Fibroblast of skin of abdomen (primary cell): ENCODE measurements around the gene FKBP3. TPM values are rescaled to one million over a fixed set of nuclear protein-coding genes. Genes with fewer than 3 reads are reported as not detected.
A peak's percentile ranks its signal among the peaks of the same experiment; 100 is the strongest.
"Not testable (repeated sequence)": the region's sequence is repeated elsewhere in the genome, so short reads cannot be mapped to it uniquely, and the experiment has no call there.

Source experiments
- DNase-seq: peaks from one replicate; pipeline ENCODE4 v3.0.0-alpha.2; 2013
- polyA plus RNA-seq, 2 experiments: library from polyadenylated mRNA; unstranded; fragments of 120-200 nt; gene quantifications; one replicate each; pipeline ENCODE4 v1.2.1, GENCODE V29; 2013; ENCODE audit not compliant: insufficient read length in 2 of 2

FKBP3 gene
- 103 TPM for polyA plus RNA-seq (2013, experiment 1 of 2; ENCODE audit: insufficient read length)
- 102 TPM for polyA plus RNA-seq (2013, experiment 2 of 2; ENCODE audit: insufficient read length)

GRCh38 chr14:45134051-45134958 lies at the start of gene FKBP3:
Gene FKBP3 (minus strand): TSS chr14:45134481. CDS start chr14:45134456, 25 bp downstream.
- peak; percentile 99 for DNase-seq

GRCh38 chr14:45181806-45182205 lies 47.5 kb upstream of the FKBP3 start:
- no peak for DNase-seq

- no peak for DNase-seq
These were observed 47.0 kb upstream of the FKBP3 start for GRCh38 chr14:45181329-45181728.

- DNase-seq = peak; percentile 92
These were observed 42.8 kb upstream of the FKBP3 start for GRCh38 chr14:45177076-45177475.

GRCh38 chr14:45169906-45170305 lies 35.6 kb upstream of the FKBP3 start:
- no peak for DNase-seq

GRCh38 chr14:45156067-45156466 lies 21.8 kb upstream of the FKBP3 start:
- peak; percentile 25 for DNase-seq

GRCh38 chr14:45150386-45150890 lies 16.2 kb upstream of the FKBP3 start:
- no peak for DNase-seq

- DNase-seq = no peak
These were observed 15.3 kb upstream of the FKBP3 start for GRCh38 chr14:45149602-45150001.

- DNase-seq = no peak
These were observed 10.9 kb upstream of the FKBP3 start for GRCh38 chr14:45145214-45145613.

GRCh38 chr14:45144658-45145057 lies 10.4 kb upstream of the FKBP3 start:
- no peak for DNase-seq

- DNase-seq = not testable (repeated sequence)
These were observed 7.8 kb upstream of the FKBP3 start for GRCh38 chr14:45142083-45142482.

GRCh38 chr14:45140661-45141187 lies 6.4 kb upstream of the FKBP3 start:
- no peak for DNase-seq

GRCh38 chr14:45136399-45136798 lies 2.1 kb upstream of the FKBP3 start:
- no peak for DNase-seq

- peak; percentile 98 for DNase-seq
These were observed 1.5 kb upstream of the FKBP3 start, which contains the start of gene FANCM for GRCh38 chr14:45135659-45136395. Gene FANCM (plus strand): TSS chr14:45135930. CDS start chr14:45136032, 102 bp downstream.

- peak; percentile 12 for DNase-seq
These were observed 875 bp upstream of the FKBP3 start for GRCh38 chr14:45135156-45135555.

- no peak for DNase-seq
These were observed 614 bp downstream of the FKBP3 start for GRCh38 chr14:45133683-45134050.

GRCh38 chr14:45128963-45129629 lies 5.2 kb downstream of the FKBP3 start:
- DNase-seq = no peak

GRCh38 chr14:45125754-45126153 lies 8.5 kb downstream of the FKBP3 start:
- no peak for DNase-seq

- DNase-seq = no peak
These were observed 11.0 kb downstream of the FKBP3 start for GRCh38 chr14:45123271-45123670.

GRCh38 chr14:45120096-45120495 lies 14.2 kb downstream of the FKBP3 start:
- DNase-seq = no peak

- no peak for DNase-seq
These were observed 15.7 kb downstream of the FKBP3 start for GRCh38 chr14:45118594-45118993.

- no peak for DNase-seq
These were observed 20.0 kb downstream of the FKBP3 start for GRCh38 chr14:45114327-45114726.
